ENCODE data around the gene SAG.

SAG gene

DNA sequence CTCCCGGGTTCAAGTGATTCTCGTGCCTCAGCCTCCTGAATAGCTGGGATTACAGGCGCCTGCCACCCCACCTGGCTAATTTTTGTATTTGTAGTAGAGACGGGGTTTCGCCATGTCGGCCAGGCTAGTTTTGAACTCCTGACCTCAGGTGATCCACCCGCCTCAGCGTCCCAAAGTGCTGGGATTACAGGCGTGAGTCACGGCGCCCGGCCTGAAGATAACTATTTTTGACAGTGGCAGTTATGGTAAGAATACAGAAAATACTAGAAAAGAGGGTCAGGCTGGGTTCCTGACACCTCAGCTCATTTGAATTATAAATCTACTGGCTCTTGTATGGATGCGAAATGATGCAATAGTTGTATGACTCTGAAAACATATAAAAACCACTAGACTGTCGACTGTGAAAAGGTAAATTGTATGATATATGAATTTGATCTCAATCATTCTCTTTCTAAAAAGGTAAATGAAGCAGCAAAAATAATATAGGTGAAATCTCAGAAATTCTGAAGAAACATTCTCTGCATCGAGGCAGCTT, 35.6 kb downstream of the SAG start:
- TF ChIP-seq, protein P1, sequence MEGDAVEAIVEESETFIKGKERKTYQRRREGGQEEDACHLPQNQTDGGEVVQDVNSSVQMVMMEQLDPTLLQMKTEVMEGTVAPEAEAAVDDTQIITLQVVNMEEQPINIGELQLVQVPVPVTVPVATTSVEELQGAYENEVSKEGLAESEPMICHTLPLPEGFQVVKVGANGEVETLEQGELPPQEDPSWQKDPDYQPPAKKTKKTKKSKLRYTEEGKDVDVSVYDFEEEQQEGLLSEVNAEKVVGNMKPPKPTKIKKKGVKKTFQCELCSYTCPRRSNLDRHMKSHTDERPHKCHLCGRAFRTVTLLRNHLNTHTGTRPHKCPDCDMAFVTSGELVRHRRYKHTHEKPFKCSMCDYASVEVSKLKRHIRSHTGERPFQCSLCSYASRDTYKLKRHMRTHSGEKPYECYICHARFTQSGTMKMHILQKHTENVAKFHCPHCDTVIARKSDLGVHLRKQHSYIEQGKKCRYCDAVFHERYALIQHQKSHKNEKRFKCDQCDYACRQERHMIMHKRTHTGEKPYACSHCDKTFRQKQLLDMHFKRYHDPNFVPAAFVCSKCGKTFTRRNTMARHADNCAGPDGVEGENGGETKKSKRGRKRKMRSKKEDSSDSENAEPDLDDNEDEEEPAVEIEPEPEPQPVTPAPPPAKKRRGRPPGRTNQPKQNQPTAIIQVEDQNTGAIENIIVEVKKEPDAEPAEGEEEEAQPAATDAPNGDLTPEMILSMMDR (IDR thresholded peaks at IDR 0.05): no peak
- H3K36me3 ChIP-seq: no peaks in the 10 kb centered on the region
- no peak overlapping the region for H3K27ac ChIP-seq
- H3K27me3 ChIP-seq: no peaks in the 10 kb centered on the region
- no peak overlapping the region for H3K4me3 ChIP-seq
- H3K9me3 ChIP-seq: no peaks in the 10 kb centered on the region
- intact Hi-C loops (cut with DNase I; ENCODE audit: low total_unique reads): no loop called here
- no peaks in the 10 kb centered on the region for H3K4me1 ChIP-seq
- DNase-seq: peak in 1 of 2 donors; percentile 20

- TF ChIP-seq, protein P1 (IDR thresholded peaks at IDR 0.05): no peak
- Histone ChIP-seq H3K27ac (no peak overlapping the region), H3K4me1 (peaks cover 0 to 6% (median 2%) of the 10 kb centered on the region in 4 donors), H3K4me3 (no peak overlapping the region), H3K27me3 (no peaks in the 10 kb centered on the region), H3K9me3 (no peaks in the 10 kb centered on the region), H3K36me3 (no peaks in the 10 kb centered on the region)
- intact Hi-C loops (cut with DNase I; ENCODE audit: low total_unique reads): no loop called here
- peak in 1 of 2 donors; percentile 12 for DNase-seq
These were observed 38.8 kb downstream of the SAG start for GRCh38 chr2:233346376-233346775.

- DNase-seq: no peak
These were observed 39.3 kb downstream of the SAG start for GRCh38 chr2:233346930-233347329.

DNA sequence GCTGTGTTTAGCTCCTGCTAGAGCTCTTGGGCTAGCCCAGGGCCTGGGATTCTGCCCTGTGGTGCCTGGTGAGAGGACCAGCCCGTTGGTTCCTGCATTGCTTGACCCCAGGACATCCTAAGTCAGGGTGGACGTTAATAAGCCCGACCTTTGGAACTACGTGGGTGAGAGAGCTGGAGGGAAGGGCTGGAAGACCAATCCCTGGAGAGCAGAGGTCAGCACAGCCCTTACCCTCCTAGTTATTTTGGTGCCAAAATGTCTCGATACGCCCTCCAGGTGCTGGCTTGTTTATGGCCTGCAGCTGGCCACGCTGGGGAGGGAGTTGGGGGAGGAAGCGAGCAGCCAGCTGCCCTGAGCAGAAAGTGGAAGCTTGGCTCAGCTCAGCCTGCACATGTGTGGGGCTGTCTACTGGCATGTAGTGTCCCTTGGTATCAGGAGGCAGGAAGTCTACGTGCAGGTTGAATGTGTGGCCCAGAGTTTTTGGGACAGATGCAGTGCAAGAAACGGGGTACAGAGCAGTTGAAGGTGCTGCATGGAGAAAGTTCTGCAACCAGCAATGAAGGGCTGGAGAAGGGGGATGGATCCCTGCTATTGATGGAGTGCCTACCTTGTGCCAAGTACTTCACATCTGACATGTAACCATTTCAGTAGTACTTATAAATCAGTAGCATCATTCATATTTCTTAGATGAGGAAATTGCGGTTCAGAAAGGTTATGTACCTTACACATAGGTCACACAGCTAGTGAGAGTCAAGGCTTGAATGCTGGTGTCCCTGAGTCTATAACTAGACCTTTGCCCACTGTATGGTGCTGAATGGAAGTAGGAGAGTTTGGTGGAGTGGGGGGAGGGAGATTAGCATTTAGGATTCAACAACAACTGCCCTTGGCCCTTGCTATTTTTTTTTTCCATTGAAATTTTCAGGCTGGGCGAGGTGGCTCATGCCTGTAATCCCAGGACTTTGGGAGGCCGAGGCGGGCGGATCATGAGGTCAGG, 41.7 kb downstream of the SAG start:
- TF ChIP-seq, protein P1 (IDR thresholded peaks at IDR 0.05): no peak
- Histone ChIP-seq H3K27me3 (no peaks in the 10 kb centered on the region), H3K4me3 (no peak overlapping the region), H3K27ac (no peak overlapping the region), H3K36me3 (no peaks in the 10 kb centered on the region), H3K4me1 (peaks cover 0 to 14% (median 10%) of the 10 kb centered on the region in 4 donors), H3K9me3 (no peaks in the 10 kb centered on the region)
- intact Hi-C loops (cut with DNase I; ENCODE audit: low total_unique reads): no loop called here
- DNase-seq: peak in 1 of 2 donors; percentile 58

More at GRCh38 chr2:233346930-233347329, 39.3 kb downstream of the SAG start:
- Histone ChIP-seq H3K27ac (no peak overlapping the region), H3K27me3 (no peaks in the 10 kb centered on the region), H3K36me3 (no peaks in the 10 kb centered on the region), H3K4me3 (no peak overlapping the region), H3K9me3 (no peaks in the 10 kb centered on the region), H3K4me1 (peaks cover 0 to 6% (median 2%) of the 10 kb centered on the region in 4 donors)
- TF ChIP-seq, protein P1 (IDR thresholded peaks at IDR 0.05): no peak
- intact Hi-C loops (cut with DNase I; ENCODE audit: low total_unique reads): no loop called here

- intact Hi-C loops (cut with DNase I; ENCODE audit: low total_unique reads): loop anchor here (5.0 kb wide), 1 partner anchor 92 kb away; no protein-coding TSS in a partner anchor
- no peak overlapping the region for H3K4me3 ChIP-seq
- TF ChIP-seq, protein P1 (IDR thresholded peaks at IDR 0.05): no peak
- DNase-seq: peak in 1 of 2 donors; percentile 52
- no peaks in the 10 kb centered on the region for H3K36me3 ChIP-seq
- H3K9me3 ChIP-seq: no peaks in the 10 kb centered on the region
- no peaks in the 10 kb centered on the region for H3K27me3 ChIP-seq
- H3K27ac ChIP-seq: no peak overlapping the region
- peaks cover 0 to 21% (median 17%) of the 10 kb centered on the region in 4 donors for H3K4me1 ChIP-seq
These were observed 43.1 kb downstream of the SAG start for GRCh38 chr2:233350708-233351107.

Data from tibial artery (tissue), 4 donors.